Astrocyte (in vitro differentiated cells and primary cell): ENCODE results near the gene INSYN2B. TPM values are rescaled to one million over a fixed set of nuclear protein-coding genes. Genes with fewer than 3 reads are reported as not detected.
A peak's percentile ranks its signal among the peaks of the same experiment; 100 is the strongest.

Experiments used
- DNase-seq: peaks from one replicate; pipeline ENCODE4 v3.0.0-alpha.2; 2010; ENCODE audit warnings: low read depth
- FAIRE-seq: peaks from 2 replicates; lab custom pipeline; 2011; peaks lifted over from hg19 to GRCh38; lab: Jason Lieb, UNC
- H2AFZ ChIP-seq: 2 replicates; pipeline ENCODE4 v1.6.0; 2012; ENCODE audit warnings: low read depth, low read length, inconsistent platforms
- H3K27ac ChIP-seq: 2 replicates; pipeline ENCODE4 v1.5.1; 2011; ENCODE audit warnings: low read depth, low read length, inconsistent platforms
- H3K27me3 ChIP-seq: 2 replicates; pipeline ENCODE4 v1.6.0; 2011; ENCODE audit warnings: low read length, inconsistent platforms; ENCODE audit not compliant: insufficient read depth
- H3K36me3 ChIP-seq: 2 replicates; pipeline ENCODE4 v1.5.1; 2011; ENCODE audit warnings: low read length, inconsistent platforms; ENCODE audit not compliant: insufficient read depth
- H3K4me1 ChIP-seq: 2 replicates; pipeline ENCODE4 v1.5.1; 2011; ENCODE audit warnings: low read length, inconsistent platforms; ENCODE audit not compliant: insufficient read depth
- H3K4me2 ChIP-seq: 2 replicates; pipeline ENCODE4 v1.6.0; 2012; ENCODE audit warnings: low read length, inconsistent platforms
- H3K4me3 ChIP-seq: 2 replicates; pipeline ENCODE4 v1.5.1; 2011; ENCODE audit warnings: low read depth, mild to moderate bottlenecking, low read length, inconsistent platforms; ENCODE audit not compliant: insufficient read depth
- H3K79me2 ChIP-seq: 2 replicates; pipeline ENCODE4 v1.6.0; 2012; ENCODE audit warnings: mild to moderate bottlenecking, low read length, inconsistent platforms; ENCODE audit not compliant: insufficient read depth
- H3K9ac ChIP-seq: 2 replicates; pipeline ENCODE4 v1.6.0; 2012; ENCODE audit warnings: mild to moderate bottlenecking, low read length, inconsistent platforms
- H3K9me3 ChIP-seq: 2 replicates; pipeline ENCODE4 v1.5.1; 2012; ENCODE audit warnings: low read depth, mild to moderate bottlenecking, low read length, inconsistent platforms; ENCODE audit not compliant: insufficient read depth
- H4K20me1 ChIP-seq: 2 replicates; pipeline ENCODE4 v1.6.0; 2012; ENCODE audit warnings: low read length, inconsistent platforms; ENCODE audit not compliant: insufficient read depth
- H3K27ac Mint-ChIP-seq: one replicate; pipeline ENCODE4 v1.8.0; 2021; ENCODE audit warnings: mild to moderate bottlenecking, mixed read lengths; ENCODE audit not compliant: unreplicated experiment
- H3K27me3 Mint-ChIP-seq: one replicate; pipeline ENCODE4 v1.8.0; 2021; ENCODE audit warnings: low read depth, mixed read lengths; ENCODE audit not compliant: unreplicated experiment
- H3K36me3 Mint-ChIP-seq: one replicate; pipeline ENCODE4 v1.8.0; 2021; ENCODE audit warnings: low read depth, mixed read lengths; ENCODE audit not compliant: unreplicated experiment
- H3K4me1 Mint-ChIP-seq: one replicate; pipeline ENCODE4 v1.8.0; 2021; ENCODE audit warnings: low read depth, mixed read lengths; ENCODE audit not compliant: unreplicated experiment
- H3K4me3 Mint-ChIP-seq: one replicate; pipeline ENCODE4 v1.8.0; 2021; ENCODE audit warnings: mild to moderate bottlenecking, moderate library complexity, mixed read lengths; ENCODE audit not compliant: unreplicated experiment
- H3K9me3 Mint-ChIP-seq: one replicate; pipeline ENCODE4 v1.8.0; 2021; ENCODE audit warnings: mild to moderate bottlenecking, mixed read lengths; ENCODE audit not compliant: unreplicated experiment
- CTCF ChIP-seq: IDR thresholded peaks from 2 replicates; pipeline ENCODE4 v1.5.1; 2011; ENCODE audit warnings: low read depth, mild to moderate bottlenecking, inconsistent platforms, low read length, moderate library complexity; ENCODE audit not compliant: insufficient read depth
- EZH2 ChIP-seq: IDR thresholded peaks from 2 replicates; pipeline ENCODE4 v1.6.1; 2012; ENCODE audit warnings: mild to moderate bottlenecking, low read length, inconsistent platforms; ENCODE audit not compliant: insufficient read depth
- total RNA-seq: library from RNA; stranded (reverse); gene quantifications from 2 replicates; pipeline ENCODE4 v1.2.1, GENCODE V29; 2021

The INSYN2B gene
- total RNA-seq, 1 donor from 2014 or later = 0.36 TPM

- H3K27me3 ChIP-seq = no peaks in the 10 kb centered on the region
- FAIRE-seq (no peak), DNase-seq (no peak)
- Mint-ChIP-seq H3K27me3 (peaks cover 3% of the 10 kb centered on the region), H3K9me3 (no peaks in the 10 kb centered on the region), H3K4me1 (peaks cover 6% of the 10 kb centered on the region), H3K27ac (no peak overlapping the region), H3K36me3 (no peaks in the 10 kb centered on the region), H3K4me3 (no peak overlapping the region)
- no peaks in the 10 kb centered on the region for H3K9me3 ChIP-seq
- H3K4me2 ChIP-seq = no peak overlapping the region
- peaks cover 31% of the 10 kb centered on the region for H3K36me3 ChIP-seq
- H3K79me2 ChIP-seq = no peaks in the 10 kb centered on the region
- H3K4me3 ChIP-seq = no peak overlapping the region
- H2AFZ ChIP-seq = no peak overlapping the region
- no peak overlapping the region for H3K27ac ChIP-seq
- no peaks in the 10 kb centered on the region for H4K20me1 ChIP-seq
- no peaks in the 10 kb centered on the region for H3K4me1 ChIP-seq
- TF ChIP-seq EZH2 (no peak), CTCF (no peak)
- no peak overlapping the region for H3K9ac ChIP-seq
Observed at GRCh38 chr5:169880012-169880663, 100.2 kb downstream of the INSYN2B start.

DNA sequence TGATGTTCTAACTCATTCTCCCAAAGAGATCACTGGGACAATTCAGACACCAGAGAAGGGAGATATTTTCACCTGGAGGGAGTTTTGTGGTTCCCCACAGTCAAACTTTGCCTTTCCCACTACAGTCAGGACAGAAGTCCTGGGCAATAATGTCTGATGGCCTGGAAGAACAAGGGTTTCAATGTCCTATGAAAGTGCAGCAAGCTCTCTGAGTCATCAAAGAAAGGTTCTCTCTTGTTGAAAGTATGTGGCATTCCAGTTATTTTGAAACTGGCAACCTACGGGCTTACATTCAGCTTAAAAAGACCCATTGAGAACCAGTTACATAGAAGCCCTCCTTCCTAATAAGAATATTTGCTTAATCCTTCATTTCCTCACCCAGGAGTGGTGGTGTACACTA, 103.9 kb downstream of the INSYN2B start:
- Histone ChIP-seq H3K9ac (no peak overlapping the region), H3K4me1 (no peaks in the 10 kb centered on the region), H3K27ac (no peak overlapping the region), H4K20me1 (no peaks in the 10 kb centered on the region), H3K9me3 (no peaks in the 10 kb centered on the region), H2AFZ (no peak overlapping the region), H3K36me3 (peaks cover 18% of the 10 kb centered on the region), H3K4me2 (peak overlapping the region; percentile 2), H3K27me3 (no peaks in the 10 kb centered on the region), H3K4me3 (no peak overlapping the region), H3K79me2 (no peaks in the 10 kb centered on the region)
- no peaks in the 10 kb centered on the region for H3K9me3 Mint-ChIP-seq
- no peaks in the 10 kb centered on the region for H3K36me3 Mint-ChIP-seq
- DNase-seq = peak; percentile 66
- peak overlapping the region; percentile 4 for H3K27ac Mint-ChIP-seq
- no peak for FAIRE-seq
- H3K27me3 Mint-ChIP-seq = no peaks in the 10 kb centered on the region
- peaks cover 9% of the 10 kb centered on the region for H3K4me1 Mint-ChIP-seq
- no peak for TF ChIP-seq EZH2
- no peak for TF ChIP-seq CTCF
- H3K4me3 Mint-ChIP-seq = no peak overlapping the region

DNA sequence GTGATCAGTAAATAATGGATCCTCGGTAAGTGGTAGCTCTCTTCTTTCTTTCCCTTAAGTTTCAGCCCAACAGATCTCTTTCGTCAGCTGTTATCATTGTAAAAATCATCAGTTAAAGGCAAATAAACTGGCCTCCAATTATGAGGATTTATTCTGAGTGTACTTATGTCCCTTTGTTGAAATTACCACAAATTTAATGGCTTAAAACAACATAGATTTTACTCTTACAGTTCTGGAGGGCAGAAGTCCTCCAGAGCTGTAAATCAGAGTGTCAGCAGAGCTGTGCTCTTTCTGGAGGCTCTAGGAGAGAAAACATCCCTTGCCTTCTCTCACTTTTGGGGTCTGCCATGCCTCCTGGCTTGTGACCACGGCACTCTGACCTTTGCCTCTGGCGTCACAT, 104.6 kb downstream of the INSYN2B start:
- no peak overlapping the region for H3K4me3 ChIP-seq
- Mint-ChIP-seq H3K27me3 (no peaks in the 10 kb centered on the region), H3K9me3 (no peaks in the 10 kb centered on the region), H3K27ac (no peak overlapping the region), H3K36me3 (no peaks in the 10 kb centered on the region), H3K4me1 (peaks cover 9% of the 10 kb centered on the region), H3K4me3 (no peak overlapping the region)
- no peaks in the 10 kb centered on the region for H4K20me1 ChIP-seq
- no peak overlapping the region for H2AFZ ChIP-seq
- H3K36me3 ChIP-seq = peaks cover 12% of the 10 kb centered on the region
- H3K9ac ChIP-seq = no peak overlapping the region
- no peaks in the 10 kb centered on the region for H3K79me2 ChIP-seq
- no peak for DNase-seq
- no peaks in the 10 kb centered on the region for H3K4me1 ChIP-seq
- H3K27ac ChIP-seq = no peak overlapping the region
- H3K9me3 ChIP-seq = no peaks in the 10 kb centered on the region
- FAIRE-seq = no peak
- H3K4me2 ChIP-seq = no peak overlapping the region
- H3K27me3 ChIP-seq = no peaks in the 10 kb centered on the region
- TF ChIP-seq EZH2 (no peak), CTCF (no peak)
